SH-SY5Y (cell line): ENCODE results near the gene SELENON.

Source experiments
- GATA2 ChIP-seq: IDR thresholded peaks from 2 replicates; pipeline ENCODE4 v1.6.1; 2011; ENCODE audit warnings: mild to moderate bottlenecking, low read depth, low read length
- GATA3 ChIP-seq: IDR thresholded peaks from 2 replicates; pipeline ENCODE4 v1.6.1; 2011; ENCODE audit warnings: low read depth, mild to moderate bottlenecking, low read length, moderate library complexity

GRCh38 chr1:25821112-25821476, 21.1 kb downstream of the SELENON start:
- TF ChIP-seq GATA2 (no peak), GATA3 (no peak)
